LNCAP (cell line): ENCODE results near the gene RCBTB2.

Experiments
- TF ChIP-seq, protein P1 (sequence below): fragments of 450-650 bp; IDR thresholded peaks from 2 replicates; pipeline ENCODE4 v1.5.1; 2017; ENCODE audit warnings: mild to moderate bottlenecking

Gene RCBTB2

DNA sequence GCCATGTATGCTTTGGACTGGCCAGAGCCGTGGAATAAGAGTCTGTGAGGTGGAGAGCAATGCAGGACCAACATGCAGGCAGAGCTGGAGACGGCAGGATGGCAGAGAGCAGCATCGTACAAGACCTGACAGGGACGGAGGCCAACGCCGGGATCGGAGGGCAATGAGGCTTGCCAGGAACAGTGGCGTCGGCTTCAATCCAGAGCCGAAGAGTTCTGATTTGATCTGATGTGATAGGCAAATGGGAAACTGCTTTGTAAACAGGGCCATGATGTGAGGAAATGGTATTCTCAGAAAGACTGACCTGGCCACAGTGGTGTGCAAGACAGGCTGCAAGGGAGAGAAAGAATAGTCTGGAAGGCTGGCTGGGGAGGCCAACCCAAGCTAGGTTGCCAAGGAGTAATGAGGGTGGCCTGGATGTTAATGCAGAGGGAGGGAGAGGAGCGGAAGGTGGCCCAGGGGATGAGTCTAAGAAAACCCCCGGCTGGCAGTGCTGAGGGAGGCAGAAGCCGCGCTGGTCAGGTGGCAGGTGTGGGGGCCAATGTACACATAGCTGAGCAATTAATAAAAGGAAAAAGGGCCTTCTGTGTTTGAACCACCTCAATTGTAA, 26.7 kb downstream of the RCBTB2 start:
- TF ChIP-seq, protein P1, sequence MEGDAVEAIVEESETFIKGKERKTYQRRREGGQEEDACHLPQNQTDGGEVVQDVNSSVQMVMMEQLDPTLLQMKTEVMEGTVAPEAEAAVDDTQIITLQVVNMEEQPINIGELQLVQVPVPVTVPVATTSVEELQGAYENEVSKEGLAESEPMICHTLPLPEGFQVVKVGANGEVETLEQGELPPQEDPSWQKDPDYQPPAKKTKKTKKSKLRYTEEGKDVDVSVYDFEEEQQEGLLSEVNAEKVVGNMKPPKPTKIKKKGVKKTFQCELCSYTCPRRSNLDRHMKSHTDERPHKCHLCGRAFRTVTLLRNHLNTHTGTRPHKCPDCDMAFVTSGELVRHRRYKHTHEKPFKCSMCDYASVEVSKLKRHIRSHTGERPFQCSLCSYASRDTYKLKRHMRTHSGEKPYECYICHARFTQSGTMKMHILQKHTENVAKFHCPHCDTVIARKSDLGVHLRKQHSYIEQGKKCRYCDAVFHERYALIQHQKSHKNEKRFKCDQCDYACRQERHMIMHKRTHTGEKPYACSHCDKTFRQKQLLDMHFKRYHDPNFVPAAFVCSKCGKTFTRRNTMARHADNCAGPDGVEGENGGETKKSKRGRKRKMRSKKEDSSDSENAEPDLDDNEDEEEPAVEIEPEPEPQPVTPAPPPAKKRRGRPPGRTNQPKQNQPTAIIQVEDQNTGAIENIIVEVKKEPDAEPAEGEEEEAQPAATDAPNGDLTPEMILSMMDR: no peak

DNA sequence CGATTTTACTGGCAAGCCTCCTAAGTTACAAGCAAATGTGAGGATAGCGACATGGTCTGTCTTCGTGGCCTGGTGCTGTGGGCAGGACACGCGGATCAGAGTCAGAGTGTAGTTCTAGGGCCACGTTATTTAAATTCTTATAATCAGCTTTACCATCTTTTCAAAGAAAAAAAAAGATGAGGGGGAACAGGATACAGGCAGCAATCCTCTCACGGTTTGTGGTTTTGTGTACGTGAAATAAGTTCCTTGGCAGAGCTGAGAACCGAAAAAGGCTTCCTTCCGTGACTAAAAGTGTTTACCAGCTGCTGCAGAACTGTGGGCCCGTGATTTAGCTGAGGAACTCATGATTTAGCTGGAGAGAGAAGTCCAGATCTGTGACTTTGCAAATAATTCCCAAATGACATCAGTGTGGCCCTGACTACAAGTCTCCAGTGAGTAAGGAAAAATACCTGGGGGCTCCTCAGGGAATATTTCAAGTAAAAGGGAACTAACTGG, 27.2 kb downstream of the RCBTB2 start:
- TF ChIP-seq, protein P1: no peak

DNA sequence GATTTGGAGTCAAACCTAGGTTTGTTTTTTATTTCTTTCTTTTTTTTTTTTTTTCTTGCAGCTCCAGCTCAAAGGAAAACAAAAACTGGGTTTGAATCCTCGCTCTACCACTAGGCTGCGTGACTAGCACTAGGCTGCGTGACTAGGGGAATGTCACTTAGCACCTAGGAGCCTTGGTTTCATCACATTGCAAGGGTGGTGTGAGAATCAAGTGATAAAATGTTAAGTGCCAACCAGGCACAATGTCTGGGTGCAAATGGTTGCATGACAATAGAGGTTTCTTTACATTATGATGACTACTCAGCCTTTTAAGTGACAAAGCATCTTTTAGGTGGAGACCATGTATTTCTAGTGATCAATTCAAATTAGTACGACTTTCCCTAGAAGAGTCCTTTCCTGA, 27.9 kb downstream of the RCBTB2 start:
- TF ChIP-seq, protein P1: no peak

DNA sequence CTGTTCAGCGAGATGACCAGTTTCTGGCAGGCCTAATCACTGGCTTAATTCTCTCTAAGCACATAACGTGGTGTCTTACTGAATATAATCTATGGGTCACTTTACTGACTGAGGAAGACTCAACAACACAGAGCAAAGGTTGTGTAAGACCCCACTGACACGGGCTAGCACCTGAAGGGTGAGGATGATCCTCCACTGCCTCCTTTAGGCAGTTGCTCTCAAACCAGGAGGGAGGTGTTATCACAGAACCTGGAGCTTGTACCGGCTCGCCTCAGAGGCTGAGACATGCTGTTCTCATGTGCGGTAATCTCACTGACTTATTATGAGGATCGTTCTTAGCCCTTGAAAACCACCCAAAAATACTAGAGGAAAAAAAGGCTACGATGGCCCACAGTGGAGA, 28.3 kb downstream of the RCBTB2 start:
- TF ChIP-seq, protein P1: no peak

DNA sequence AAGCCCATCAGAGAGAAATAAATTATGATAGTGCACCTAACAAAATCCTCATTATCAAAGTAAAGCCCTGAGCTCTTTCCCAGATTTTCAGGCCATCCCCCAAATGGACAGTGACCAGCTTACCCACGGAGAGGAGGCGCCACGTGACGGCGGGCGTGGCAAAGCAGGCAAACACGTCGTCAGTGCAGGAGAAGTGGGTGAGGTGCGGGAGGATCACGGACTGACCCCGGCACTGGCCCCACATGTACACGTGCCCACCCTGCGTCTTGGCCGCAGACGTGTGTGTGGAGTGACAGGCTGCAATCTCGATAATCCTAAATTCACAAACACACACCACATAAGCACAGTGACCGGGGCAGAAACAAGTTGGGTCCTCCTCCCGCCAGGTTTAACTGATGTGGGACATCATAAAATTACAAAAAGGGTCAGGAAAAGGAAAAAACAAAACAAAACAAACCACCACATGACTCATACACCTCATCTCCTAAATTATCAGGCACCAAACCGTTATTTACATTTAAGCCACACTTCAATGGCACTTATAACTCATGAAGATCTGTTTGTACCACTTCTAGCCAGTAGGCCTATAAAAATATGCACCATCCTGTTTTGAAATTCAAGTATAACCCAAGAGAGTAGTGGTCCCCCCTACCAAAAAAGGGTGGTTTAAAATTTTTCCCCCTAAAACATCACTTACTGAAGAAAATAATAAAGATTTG, 30.1 kb downstream of the RCBTB2 start:
- TF ChIP-seq, protein P1: no peak

DNA sequence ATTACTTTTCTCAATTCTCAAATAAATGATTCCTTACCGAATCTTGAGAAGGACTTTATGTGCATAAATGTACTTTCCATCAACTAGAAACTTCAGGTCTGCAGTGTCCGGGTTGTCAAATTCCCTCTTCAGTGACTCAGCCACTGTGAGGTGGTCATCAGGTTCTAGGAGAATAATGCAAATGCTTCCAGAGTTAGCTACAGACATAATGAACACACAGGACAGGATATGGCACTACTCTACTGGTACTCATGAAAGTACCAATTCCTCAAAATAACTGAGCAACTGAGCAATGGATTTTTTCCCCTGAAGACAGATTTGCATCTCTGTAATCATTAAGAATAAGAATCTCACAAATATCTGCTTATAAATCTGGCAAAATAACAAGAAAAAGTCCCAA, 31.2 kb downstream of the RCBTB2 start:
- TF ChIP-seq, protein P1: no peak

DNA sequence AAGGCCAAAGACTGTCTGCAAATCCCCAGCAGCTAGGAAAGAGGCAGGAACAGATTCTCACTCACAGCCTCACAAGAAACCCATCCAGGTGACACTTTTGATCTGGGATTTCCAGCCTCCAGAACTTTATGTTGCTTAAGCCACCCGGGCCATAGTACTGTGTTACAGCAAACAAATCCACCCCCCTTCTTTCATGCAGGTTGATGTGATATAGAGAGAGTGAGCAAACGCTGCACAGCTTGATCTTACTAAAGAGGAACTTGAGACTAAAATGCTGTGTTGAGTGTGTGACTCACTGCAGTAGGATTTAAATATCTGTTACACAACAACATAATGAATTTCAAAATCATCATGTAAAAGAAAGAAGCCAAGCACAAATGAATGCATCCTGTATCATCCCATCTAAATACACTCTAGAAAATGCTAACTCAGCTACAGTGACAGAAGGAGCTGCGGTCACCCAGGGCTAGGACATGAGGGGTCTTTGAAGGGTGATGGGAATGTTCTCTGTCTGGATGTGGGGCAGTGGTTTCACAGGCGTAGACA, 32.2 kb downstream of the RCBTB2 start:
- TF ChIP-seq, protein P1: no peak
